K562 (cell line): ENCODE results near the gene PRPS1L1.

Experiments used
- JUND ChIP-seq, 2 experiments: IDR thresholded peaks; 2 replicates in 1 of 2; 3 replicates in 1 of 2; pipeline ENCODE4 v1.6.1; 2011; ENCODE audit warnings: borderline replicate concordance in 2 of 2, low read depth in 2 of 2, low read length in 2 of 2, improper control_type of control experiment in 1 of 2, missing biosample characterization in 1 of 2, missing genetic modification characterization in 1 of 2, missing genetic modification reagents in 1 of 2
- TF ChIP-seq, protein P1 (sequence below), 3 experiments: IDR thresholded peaks in 2 of 3; conservative IDR thresholded peaks in 1 of 3; 2 replicates each; pipeline ENCODE4 v1.5.1; 2011 to 2012; ENCODE audit warnings: low read length in 3 of 3, mild to moderate bottlenecking in 3 of 3, control low read depth in 2 of 3, improper control_type of control experiment in 1 of 3, inconsistent platforms in 1 of 3, low read depth in 1 of 3, mixed read lengths in 1 of 3, moderate library complexity in 1 of 3; ENCODE audit not compliant: insufficient read depth in 2 of 3

GRCh38 chr7:17990761-17991160 is 36.9 kb downstream of the PRPS1L1 start:
- TF ChIP-seq JUND (IDR thresholded peaks at IDR 0.05; ENCODE audit: borderline replicate concordance, low read depth, low read length) (no peak), JUND (tag; IDR thresholded peaks at IDR 0.05; ENCODE audit: borderline replicate concordance, low read depth, low read length) (no peak)
- TF ChIP-seq, protein P1, sequence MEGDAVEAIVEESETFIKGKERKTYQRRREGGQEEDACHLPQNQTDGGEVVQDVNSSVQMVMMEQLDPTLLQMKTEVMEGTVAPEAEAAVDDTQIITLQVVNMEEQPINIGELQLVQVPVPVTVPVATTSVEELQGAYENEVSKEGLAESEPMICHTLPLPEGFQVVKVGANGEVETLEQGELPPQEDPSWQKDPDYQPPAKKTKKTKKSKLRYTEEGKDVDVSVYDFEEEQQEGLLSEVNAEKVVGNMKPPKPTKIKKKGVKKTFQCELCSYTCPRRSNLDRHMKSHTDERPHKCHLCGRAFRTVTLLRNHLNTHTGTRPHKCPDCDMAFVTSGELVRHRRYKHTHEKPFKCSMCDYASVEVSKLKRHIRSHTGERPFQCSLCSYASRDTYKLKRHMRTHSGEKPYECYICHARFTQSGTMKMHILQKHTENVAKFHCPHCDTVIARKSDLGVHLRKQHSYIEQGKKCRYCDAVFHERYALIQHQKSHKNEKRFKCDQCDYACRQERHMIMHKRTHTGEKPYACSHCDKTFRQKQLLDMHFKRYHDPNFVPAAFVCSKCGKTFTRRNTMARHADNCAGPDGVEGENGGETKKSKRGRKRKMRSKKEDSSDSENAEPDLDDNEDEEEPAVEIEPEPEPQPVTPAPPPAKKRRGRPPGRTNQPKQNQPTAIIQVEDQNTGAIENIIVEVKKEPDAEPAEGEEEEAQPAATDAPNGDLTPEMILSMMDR (IDR thresholded peaks at IDR 0.05 in 2 of 3, conservative IDR thresholded peaks at IDR 0.05 in 1 of 3; ENCODE audit: insufficient read depth in 2 of 3, low read depth in 1 of 3, low read length in 3 of 3), result no peak
